ENCODE data around the gene USO1. TPM values are rescaled to one million over a fixed set of nuclear protein-coding genes. Genes with fewer than 3 reads are reported as not detected.

The USO1 gene
- total RNA-seq, 1 experiment from 2014 or later = 110 TPM

DNA sequence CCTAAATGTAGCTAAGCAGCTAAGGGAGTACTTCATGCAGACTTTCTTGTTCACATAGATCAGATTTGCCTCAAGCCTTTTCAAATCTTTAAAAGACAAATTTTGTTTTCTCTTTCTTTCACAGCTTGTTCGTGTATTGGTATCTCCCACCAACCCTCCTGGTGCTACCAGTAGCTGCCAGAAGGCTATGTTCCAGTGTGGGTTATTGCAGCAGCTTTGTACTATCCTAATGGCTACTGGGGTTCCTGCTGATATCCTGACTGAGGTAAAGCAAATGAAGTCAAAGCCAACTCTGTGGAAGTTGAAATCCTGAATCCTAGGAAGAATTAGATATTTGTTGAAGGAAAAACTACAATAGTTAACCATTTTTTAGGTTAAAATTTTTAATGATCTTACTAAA, 62.6 kb downstream of the USO1 start:
- H2BK20ac ChIP-seq (ENCODE audit: low read depth, low read length, poor library complexity, severe bottlenecking) = no peak overlapping the region
- H4K91ac ChIP-seq (ENCODE audit: insufficient read length, low read depth, low read length) = no peak overlapping the region
- no peak overlapping the region for H2AK5ac ChIP-seq (ENCODE audit: insufficient read length, low read length)
- H3K4ac ChIP-seq (ENCODE audit: low read depth, low read length) = no peak overlapping the region
- H3K23ac ChIP-seq (ENCODE audit: insufficient read length, low read depth, low read length) = no peak overlapping the region
- H3K79me2 ChIP-seq (ENCODE audit: insufficient read depth, low read length) = no peaks in the 10 kb centered on the region
- no peak overlapping the region for H2BK15ac ChIP-seq (ENCODE audit: low read depth, low read length)
- H3K9ac ChIP-seq (ENCODE audit: extremely low read depth, insufficient read length, low read length) = no peak overlapping the region
- peaks cover 12 to 71% (median 59%) of the 10 kb centered on the region in 3 experiments; a peak in 6 of 7 replicates for H3K36me3 Mint-ChIP-seq (ENCODE audit: insufficient read depth in 1 of 3, low read depth in 3 of 3)
- no peak overlapping the region for H2BK12ac ChIP-seq (ENCODE audit: insufficient read length, low read depth, low read length)
- H3K18ac ChIP-seq (ENCODE audit: insufficient read length, low read depth, low read length) = no peak overlapping the region
- no peak overlapping the region for H4K8ac ChIP-seq (replicated peaks; ENCODE audit: insufficient read length, low read depth, low read length)
- H2BK120ac ChIP-seq (ENCODE audit: low read depth, low read length, poor library complexity, severe bottlenecking) = no peak overlapping the region
- H3K79me1 ChIP-seq (ENCODE audit: insufficient read depth, low read depth, low read length, poor library complexity, severe bottlenecking) = no peaks in the 10 kb centered on the region
- no peaks in the 10 kb centered on the region for H3K9me3 ChIP-seq (ENCODE audit: control insufficient read depth, low read depth, low read length)
- no peaks in the 10 kb centered on the region for H3K27me3 Mint-ChIP-seq (ENCODE audit: low read depth)
- H2BK5ac ChIP-seq (ENCODE audit: insufficient read length, low read length) = no peak overlapping the region
- H4K20me1 ChIP-seq (ENCODE audit: control insufficient read depth, insufficient read depth, insufficient read length) = no peaks in the 10 kb centered on the region
- H2AFZ ChIP-seq (ENCODE audit: low read length) = no peak overlapping the region
- H4K5ac ChIP-seq (ENCODE audit: insufficient read length, low read depth, low read length) = no peak overlapping the region
- H3K4me2 ChIP-seq (ENCODE audit: insufficient read depth, insufficient read length, low read length) = no peak overlapping the region
- no peak overlapping the region for H3K27ac ChIP-seq (ENCODE audit: insufficient read length, low read depth, low read length)
- WGBS (ENCODE audit: extremely low coverage, insufficient read length, low lambda C conversion rate) = no CpG with 5 or more reads among the region's 1 CpG
- no peaks in the 10 kb centered on the region for H3K9me3 Mint-ChIP-seq
- no peak overlapping the region for H3K14ac ChIP-seq (ENCODE audit: insufficient read depth, low read length)
- no peaks in the 10 kb centered on the region for H3K4me1 ChIP-seq (ENCODE audit: insufficient read depth, low read length)
- H3T11ph ChIP-seq (ENCODE audit: low read length) = no peak overlapping the region
- no peak overlapping the region for H3K56ac ChIP-seq (ENCODE audit: insufficient read length, low read depth, low read length)
- H3K4me3 Mint-ChIP-seq = no peak overlapping the region
- no peaks in the 10 kb centered on the region for H3K4me1 Mint-ChIP-seq
- H3K27me3 ChIP-seq (ENCODE audit: insufficient read depth, low read length) = no peaks in the 10 kb centered on the region
- no peak for DNase-seq
- TF ChIP-seq, protein P1, sequence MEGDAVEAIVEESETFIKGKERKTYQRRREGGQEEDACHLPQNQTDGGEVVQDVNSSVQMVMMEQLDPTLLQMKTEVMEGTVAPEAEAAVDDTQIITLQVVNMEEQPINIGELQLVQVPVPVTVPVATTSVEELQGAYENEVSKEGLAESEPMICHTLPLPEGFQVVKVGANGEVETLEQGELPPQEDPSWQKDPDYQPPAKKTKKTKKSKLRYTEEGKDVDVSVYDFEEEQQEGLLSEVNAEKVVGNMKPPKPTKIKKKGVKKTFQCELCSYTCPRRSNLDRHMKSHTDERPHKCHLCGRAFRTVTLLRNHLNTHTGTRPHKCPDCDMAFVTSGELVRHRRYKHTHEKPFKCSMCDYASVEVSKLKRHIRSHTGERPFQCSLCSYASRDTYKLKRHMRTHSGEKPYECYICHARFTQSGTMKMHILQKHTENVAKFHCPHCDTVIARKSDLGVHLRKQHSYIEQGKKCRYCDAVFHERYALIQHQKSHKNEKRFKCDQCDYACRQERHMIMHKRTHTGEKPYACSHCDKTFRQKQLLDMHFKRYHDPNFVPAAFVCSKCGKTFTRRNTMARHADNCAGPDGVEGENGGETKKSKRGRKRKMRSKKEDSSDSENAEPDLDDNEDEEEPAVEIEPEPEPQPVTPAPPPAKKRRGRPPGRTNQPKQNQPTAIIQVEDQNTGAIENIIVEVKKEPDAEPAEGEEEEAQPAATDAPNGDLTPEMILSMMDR (conservative IDR thresholded peaks at IDR 0.05) = no peak
- no peak overlapping the region for H3K27ac Mint-ChIP-seq
- no peaks in the 10 kb centered on the region for H3K23me2 ChIP-seq (ENCODE audit: insufficient read length, low read depth, low read length, poor library complexity, severe bottlenecking)

Measured in H9 (cell line).